Right lobe of liver (tissue), 4 donors: ENCODE results near the gene EXOC4.

Experiments
- CTCF ChIP-seq, 4 donors: fragments of 200-600 bp in 3 of 4; fragments of 450-650 bp in 1 of 4; IDR thresholded peaks; one replicate each; pipeline versions ENCODE4 v1.5.1 to v1.8.0; 2016 to 2022; ENCODE audit warnings: antibody characterized with exemption in 4 of 4, mild to moderate bottlenecking in 2 of 4
- POLR2A ChIP-seq: fragments of 450-650 bp; IDR thresholded peaks from one replicate; pipeline ENCODE4 v1.6.1; 2017; ENCODE audit warnings: antibody characterized with exemption, mild to moderate bottlenecking
- donor health status: DM: no; HTN: no; CAD: no.
- donor health status: DM: no; HTN: no; CAD: no.
- donor health status: DM: no; HTN: yes; CAD: no.

GRCh38 chr7:133983685-133984419 is 731.0 kb downstream of the EXOC4 start:
- TF ChIP-seq CTCF (IDR thresholded peaks at IDR 0.05) (no peak), POLR2A (no peak)
